Measurements from ENCODE around the gene MYL4. TPM values are rescaled to one million over a fixed set of nuclear protein-coding genes. Genes with fewer than 3 reads are reported as not detected.

Gene MYL4
- polyA plus RNA-seq, 1 experiment = 0.21 TPM

DNA sequence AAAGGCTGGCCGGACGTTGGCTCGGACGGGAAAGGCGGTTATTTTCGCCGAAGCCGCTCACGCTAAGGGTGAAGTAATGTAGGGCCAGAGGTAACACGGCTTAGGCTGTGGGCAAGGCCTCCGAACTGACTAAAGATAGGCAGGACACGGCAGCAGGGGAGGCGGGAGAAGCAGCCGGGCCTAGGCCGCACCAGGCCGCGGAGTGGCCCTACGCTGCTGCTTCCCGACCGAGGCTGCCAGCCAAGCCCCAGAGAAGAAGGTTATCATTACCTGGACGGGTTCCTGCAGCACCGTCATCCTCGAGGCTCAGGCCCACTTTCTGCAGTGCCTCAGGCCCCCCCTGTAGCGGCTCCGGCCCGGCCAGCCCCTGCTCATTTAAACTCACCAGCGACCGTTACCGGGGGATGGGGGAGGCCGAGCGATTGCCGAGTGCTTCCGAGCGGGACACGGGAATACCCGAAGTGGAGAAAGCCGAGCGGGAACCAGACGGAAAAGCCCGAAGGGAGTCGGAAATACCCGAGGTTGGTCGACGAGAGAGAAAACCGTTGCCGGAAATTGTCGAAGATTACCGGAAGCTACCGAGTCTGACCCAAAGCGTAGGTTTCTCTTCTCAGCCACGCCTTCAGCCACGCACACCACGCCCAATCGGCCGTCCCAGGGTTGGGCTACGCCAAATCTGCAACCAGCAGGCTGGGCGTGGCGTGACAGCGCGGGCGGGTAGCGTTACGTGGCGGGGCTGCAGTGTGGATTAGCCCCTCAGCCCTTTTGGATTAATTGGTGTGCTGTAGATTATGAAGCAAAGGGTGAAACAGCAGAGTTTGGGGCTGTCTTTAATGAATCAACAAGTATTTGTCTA, 20.0 kb upstream of the MYL4 start, which contains the start of gene CDC27:
CDC27 (minus strand) TSS at position 420 of the 856 bp plus-strand sequence; CDS start at position 297, 123 bp downstream.
- Histone ChIP-seq H3K36me3 (ENCODE audit: control insufficient read depth, insufficient read depth, low read length) (no peaks in the 10 kb centered on the region), H3K4me3 (ENCODE audit: low read depth, low read length) (peak within 1 kb of the TSS; percentile 92), H3K27me3 (ENCODE audit: control insufficient read depth, insufficient read depth, low read length) (no peaks in the 10 kb centered on the region)
- no peak for TF ChIP-seq CTCF (IDR thresholded peaks at IDR 0.05; ENCODE audit: insufficient read depth, low read depth, low read length)
- CTCF ChIA-PET = interaction anchor here (0.7 to 1.4 kb wide), 3 partner anchors 15 to 126 kb away, joined by 3 to 4 read pairs (median 4); no protein-coding TSS in a partner anchor
- peak; percentile 83 for DNase-seq (ENCODE audit: low read depth)
- POLR2A ChIA-PET = interaction anchor here (0.6 kb wide), 1 partner anchor 70 kb away, joined by 4 read pairs; no protein-coding TSS in a partner anchor

DNA sequence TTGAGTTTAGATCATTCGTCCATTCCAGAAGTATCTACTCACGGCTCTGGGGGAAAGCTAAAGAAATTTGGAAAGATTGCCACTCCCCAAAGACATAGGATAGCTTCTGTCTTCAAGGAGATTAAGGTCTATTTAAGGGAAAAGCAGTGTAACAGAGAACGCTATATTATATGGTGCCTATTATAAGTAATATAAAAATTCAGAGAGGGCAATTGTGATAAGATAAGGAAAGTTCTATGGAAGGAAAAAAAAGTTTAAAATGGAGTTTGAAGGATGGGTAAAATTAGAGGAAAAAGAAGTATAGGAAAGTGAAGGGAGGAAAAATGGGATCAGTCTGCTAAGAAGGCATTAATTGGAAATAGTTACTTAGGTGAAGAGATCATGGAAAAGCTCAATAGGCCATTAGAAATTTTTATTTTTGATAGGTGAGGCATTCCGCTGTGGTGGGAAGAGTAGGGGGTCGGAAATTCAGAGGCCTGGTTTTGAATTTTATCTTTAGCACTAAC, 19.4 kb upstream of the MYL4 start:
- DNase-seq (ENCODE audit: low read depth) = no peak
- POLR2A ChIA-PET = interaction anchor here (0.6 kb wide), 1 partner anchor 134 kb away, joined by 3 read pairs; the partner anchor contains the start of gene EFCAB13
- H3K27me3 ChIP-seq (ENCODE audit: control insufficient read depth, insufficient read depth, low read length) = no peaks in the 10 kb centered on the region
- H3K4me3 ChIP-seq (ENCODE audit: low read depth, low read length) = peak overlapping the region; percentile 27
- CTCF ChIA-PET = interaction anchor here (0.6 to 1.4 kb wide), 4 partner anchors 14 to 125 kb away, joined by 3 to 4 read pairs (median 4); no protein-coding TSS in a partner anchor
- no peak for TF ChIP-seq CTCF (IDR thresholded peaks at IDR 0.05; ENCODE audit: insufficient read depth, low read depth, low read length)
- no peaks in the 10 kb centered on the region for H3K36me3 ChIP-seq (ENCODE audit: control insufficient read depth, insufficient read depth, low read length)

DNA sequence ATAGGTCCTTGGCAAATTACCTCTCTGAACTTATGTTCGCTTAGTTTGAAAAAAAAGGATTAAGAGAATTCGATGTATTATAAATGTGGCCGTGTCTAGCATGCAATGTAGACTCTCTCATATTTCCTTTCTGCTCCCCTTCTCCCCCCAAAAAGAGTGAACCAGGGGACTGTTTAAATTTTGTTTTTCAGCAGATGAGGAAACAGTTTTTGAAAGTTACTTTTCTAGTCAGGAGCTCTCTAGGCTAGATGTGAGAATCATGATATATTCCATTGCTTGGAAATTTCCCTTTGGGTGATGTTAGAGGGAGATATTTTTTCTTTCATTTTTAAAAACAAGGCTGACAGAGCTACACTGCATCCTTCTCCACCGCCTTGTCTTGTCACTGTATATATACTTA, 18.9 kb upstream of the MYL4 start:
- Histone ChIP-seq H3K36me3 (ENCODE audit: control insufficient read depth, insufficient read depth, low read length) (no peaks in the 10 kb centered on the region), H3K4me3 (ENCODE audit: low read depth, low read length) (no peak overlapping the region), H3K27me3 (ENCODE audit: control insufficient read depth, insufficient read depth, low read length) (no peaks in the 10 kb centered on the region)
- TF ChIP-seq CTCF (IDR thresholded peaks at IDR 0.05; ENCODE audit: insufficient read depth, low read depth, low read length) = no peak
- CTCF ChIA-PET = interaction anchor here (0.6 to 1.4 kb wide), 4 partner anchors 14 to 125 kb away, joined by 3 to 4 read pairs (median 4); no protein-coding TSS in a partner anchor
- POLR2A ChIA-PET = interaction anchor here (0.6 kb wide), 1 partner anchor 134 kb away, joined by 3 read pairs; the partner anchor contains the start of gene EFCAB13
- DNase-seq (ENCODE audit: low read depth) = no peak

GRCh38 chr17:47190770-47191169, 18.4 kb upstream of the MYL4 start:
- H3K4me3 ChIP-seq (ENCODE audit: low read depth, low read length) = no peak overlapping the region
- no peaks in the 10 kb centered on the region for H3K36me3 ChIP-seq (ENCODE audit: control insufficient read depth, insufficient read depth, low read length)
- no peak for TF ChIP-seq CTCF (IDR thresholded peaks at IDR 0.05; ENCODE audit: insufficient read depth, low read depth, low read length)
- no peak for DNase-seq (ENCODE audit: low read depth)
- ChIA-PET CTCF (no interaction called here), POLR2A (no interaction called here)
- H3K27me3 ChIP-seq (ENCODE audit: control insufficient read depth, insufficient read depth, low read length) = no peaks in the 10 kb centered on the region

DNA sequence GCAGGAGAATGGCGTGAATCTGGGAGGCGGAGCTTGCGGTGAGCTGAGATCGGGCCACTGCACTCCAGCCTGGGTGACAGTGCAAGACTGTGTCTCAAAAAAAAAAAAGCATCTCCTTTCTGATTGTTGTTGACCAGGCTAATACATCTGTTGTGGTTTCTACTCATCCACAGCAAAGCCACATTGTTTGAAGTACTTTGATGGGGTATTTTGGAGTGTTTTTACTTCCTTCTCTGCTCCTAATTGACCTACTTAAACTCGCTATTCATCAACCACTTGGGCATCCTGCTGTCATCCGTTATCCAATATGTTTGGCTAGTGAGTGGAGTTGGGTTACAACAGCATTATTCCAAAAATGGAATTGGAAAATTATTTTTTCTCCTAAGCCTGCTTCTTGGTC, 16.6 kb upstream of the MYL4 start:
- POLR2A ChIA-PET = no interaction called here

More for the DNA sequence above, 16.6 kb upstream of the MYL4 start:
- CTCF ChIA-PET = no interaction called here
- no peaks in the 10 kb centered on the region for H3K27me3 ChIP-seq (ENCODE audit: control insufficient read depth, insufficient read depth, low read length)
- no peaks in the 10 kb centered on the region for H3K36me3 ChIP-seq (ENCODE audit: control insufficient read depth, insufficient read depth, low read length)
- no peak overlapping the region for H3K4me3 ChIP-seq (ENCODE audit: low read depth, low read length)
- no peak for DNase-seq (ENCODE audit: low read depth)
- TF ChIP-seq CTCF (IDR thresholded peaks at IDR 0.05; ENCODE audit: insufficient read depth, low read depth, low read length) = no peak
